ENCODE measurements around the gene AP1S1. TPM values are rescaled to one million over a fixed set of nuclear protein-coding genes. Genes with fewer than 3 reads are reported as not detected.

The AP1S1 gene
- total and polyA plus RNA-seq, 2 of the 13 experiments (the other 11 are each of a cell fraction or from before 2014, with no cell fraction given), result 57.5 to 68.1 TPM

GRCh38 chr7:101170617-101171441 is 16.6 kb downstream of the AP1S1 start:
- Histone ChIP-seq H3K79me2 (ENCODE audit: insufficient read depth, low read length) (no peaks in the 10 kb centered on the region), H3K27ac (ENCODE audit: extremely low read length, insufficient read depth, low read length) (no peak overlapping the region), H3K9ac (ENCODE audit: insufficient read depth, low read depth, low read length) (no peak overlapping the region), H3K4me3 (replicated peaks in 1 of 3; ENCODE audit: insufficient read depth in 1 of 3, low read depth in 2 of 3, low read length in 3 of 3) (no peak overlapping the region), H3K9me3 (ENCODE audit: low read length) (no peaks in the 10 kb centered on the region), H3K36me3 (replicated peaks in 1 of 2; ENCODE audit: control insufficient read depth in 1 of 2, insufficient read depth in 2 of 2, low read length in 2 of 2) (no peaks in the 10 kb centered on the region), H3K4me2 (ENCODE audit: low read depth, low read length) (no peak overlapping the region), H4K20me1 (ENCODE audit: insufficient read depth, low read length) (no peaks in the 10 kb centered on the region), H3K4me1 (ENCODE audit: insufficient read depth, low read length) (peaks cover 51% of the 10 kb centered on the region), H2AFZ (ENCODE audit: low read length) (no peak overlapping the region), H3K27me3 (ENCODE audit: control insufficient read depth in 1 of 2, insufficient read depth in 2 of 2, low read length in 2 of 2) (peaks cover 15 to 80% of the 10 kb centered on the region in 2 experiments)
- DNase-seq (ENCODE audit: low spot score) (no peak), FAIRE-seq (no peak), ATAC-seq (no peak)
- 4% methylated on average over 14 of the region's 17 CpGs for WGBS (ENCODE audit: low lambda C conversion rate)
- no TSS peak for BruUV-seq (replicated peaks)
- in situ Hi-C loops (cut with HindIII; ENCODE audit: extremely low pct_ligation_motif_present, low pct_unique_long_range_greater_than_20kb), result no loop called here
- no peak for TF ChIP-seq HDAC1 (CRISPR knock-in tag; IDR thresholded peaks at IDR 0.05)
- no peak for TF ChIP-seq TBX2 (CRISPR knock-in tag; IDR thresholded peaks at IDR 0.05; ENCODE audit: borderline replicate concordance)
- TF ChIP-seq ZNF556 (CRISPR knock-in tag; IDR thresholded peaks at IDR 0.05; ENCODE audit: borderline replicate concordance), result no peak
- TF ChIP-seq, protein P1, sequence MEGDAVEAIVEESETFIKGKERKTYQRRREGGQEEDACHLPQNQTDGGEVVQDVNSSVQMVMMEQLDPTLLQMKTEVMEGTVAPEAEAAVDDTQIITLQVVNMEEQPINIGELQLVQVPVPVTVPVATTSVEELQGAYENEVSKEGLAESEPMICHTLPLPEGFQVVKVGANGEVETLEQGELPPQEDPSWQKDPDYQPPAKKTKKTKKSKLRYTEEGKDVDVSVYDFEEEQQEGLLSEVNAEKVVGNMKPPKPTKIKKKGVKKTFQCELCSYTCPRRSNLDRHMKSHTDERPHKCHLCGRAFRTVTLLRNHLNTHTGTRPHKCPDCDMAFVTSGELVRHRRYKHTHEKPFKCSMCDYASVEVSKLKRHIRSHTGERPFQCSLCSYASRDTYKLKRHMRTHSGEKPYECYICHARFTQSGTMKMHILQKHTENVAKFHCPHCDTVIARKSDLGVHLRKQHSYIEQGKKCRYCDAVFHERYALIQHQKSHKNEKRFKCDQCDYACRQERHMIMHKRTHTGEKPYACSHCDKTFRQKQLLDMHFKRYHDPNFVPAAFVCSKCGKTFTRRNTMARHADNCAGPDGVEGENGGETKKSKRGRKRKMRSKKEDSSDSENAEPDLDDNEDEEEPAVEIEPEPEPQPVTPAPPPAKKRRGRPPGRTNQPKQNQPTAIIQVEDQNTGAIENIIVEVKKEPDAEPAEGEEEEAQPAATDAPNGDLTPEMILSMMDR (CRISPR knock-in tag; IDR thresholded peaks at IDR 0.05), result no peak
- TF ChIP-seq NR2F6 (IDR thresholded peaks at IDR 0.05), result no peak
- no peak for TF ChIP-seq NR2F6 (CRISPR knock-in tag; IDR thresholded peaks at IDR 0.05)
- no peak for TF ChIP-seq ZBTB37 (CRISPR knock-in tag; IDR thresholded peaks at IDR 0.05)
- no peak for TF ChIP-seq RBM39 (IDR thresholded peaks at IDR 0.05; ENCODE audit: low read depth, low read length, poor library complexity, severe bottlenecking)
- TF ChIP-seq ZNF264 (CRISPR knock-in tag; IDR thresholded peaks at IDR 0.05), result no peak
- TF ChIP-seq ZNF496 (CRISPR knock-in tag; IDR thresholded peaks at IDR 0.05; ENCODE audit: insufficient replicate concordance), result no peak
- no peak for TF ChIP-seq GTF2F1 (IDR thresholded peaks at IDR 0.05; ENCODE audit: low read length)
- no peak for TF ChIP-seq THYN1 (CRISPR knock-in tag; IDR thresholded peaks at IDR 0.05; ENCODE audit: borderline replicate concordance, low read depth)
- no peak for TF ChIP-seq ZBTB43 (CRISPR knock-in tag; conservative IDR thresholded peaks at IDR 0.05)
- no peak for TF ChIP-seq POLR2AphosphoS5 (IDR thresholded peaks at IDR 0.05; ENCODE audit: low read depth, low read length)
- TF ChIP-seq ZNF713 (CRISPR knock-in tag; IDR thresholded peaks at IDR 0.05), result no peak
- TF ChIP-seq NR3C1 (CRISPR knock-in tag; IDR thresholded peaks at IDR 0.05), result no peak
- ChIA-PET POLR2A (no interaction called here), CTCF (ENCODE audit: low intra/inter-chr PET ratio, low total read pairs) (interaction anchor here (1.4 to 2.7 kb wide), 3 partner anchors 21 to 76 kb away, joined by 4 to 14 read pairs (median 7); no protein-coding TSS in a partner anchor)
- intact Hi-C loops (cut with micrococcal nuclease; ENCODE audit: unreplicated experiment), result no loop called here

Data from HepG2 (cell line).